ENCODE measurements around the gene TRAF3IP1.

DNA sequence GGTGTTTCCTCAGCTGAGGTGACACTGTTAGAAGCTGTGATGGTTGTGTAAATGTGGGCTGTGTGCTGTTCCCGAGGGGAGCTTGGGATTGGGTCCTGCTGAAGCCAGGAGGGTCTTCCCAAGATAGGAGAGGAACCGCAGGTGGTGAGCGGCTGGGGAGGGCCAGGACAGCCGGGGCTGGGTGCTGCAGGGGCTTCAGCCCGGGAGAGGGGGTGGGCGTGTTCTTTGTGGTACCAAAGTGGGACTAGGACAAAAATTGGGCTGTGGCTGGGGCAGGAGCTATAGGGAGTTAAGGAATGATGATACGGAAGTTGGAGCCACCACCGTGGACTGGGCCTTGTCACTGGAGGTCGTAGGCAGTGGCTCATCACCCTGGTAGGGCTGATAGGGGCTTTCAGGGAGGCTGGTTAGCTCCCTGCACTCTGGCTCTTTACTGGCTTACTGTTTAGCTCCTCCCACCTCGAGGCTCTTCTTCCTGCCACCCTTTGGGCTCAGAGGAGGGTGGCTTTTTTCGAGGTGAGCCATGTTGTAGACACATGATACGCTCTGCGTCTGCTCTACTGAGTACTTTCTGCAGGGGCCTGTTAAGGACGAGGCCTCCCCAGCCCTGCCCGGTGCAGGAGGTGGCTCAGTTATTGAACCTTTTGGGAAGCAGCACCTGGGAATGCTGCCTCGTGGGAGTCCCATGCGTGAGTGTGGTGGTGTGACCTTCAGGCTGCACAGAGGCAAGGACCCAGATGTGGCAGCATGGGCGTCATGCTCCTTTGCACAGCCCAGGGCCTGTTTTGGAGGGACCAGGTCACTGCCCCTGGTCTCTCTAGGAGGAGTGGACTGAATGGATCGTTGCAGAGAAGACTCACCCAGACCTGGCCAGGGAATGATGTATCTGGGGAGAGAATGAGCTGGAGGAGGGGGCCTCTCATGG, 128.0 kb downstream of the TRAF3IP1 start:
- TF ChIP-seq GATA3 (IDR thresholded peaks at IDR 0.05; ENCODE audit: low read depth, low read length) (no peak), GATA2 (IDR thresholded peaks at IDR 0.05; ENCODE audit: low read depth, low read length) (no peak)
